A673 (cell line): ENCODE measurements around the gene KLF11.

Source experiments
- CTCF ChIP-seq: fragments of 300-800, 200-600 bp; sonication (generic); conservative IDR thresholded peaks from 2 replicates; pipeline ENCODE4 v1.5.1; 2017; ENCODE audit warnings: low read depth, mild to moderate bottlenecking, antibody characterized with exemption, low read length, moderate library complexity, mixed read lengths
- EZH2 ChIP-seq: fragments of 200-600 bp; sonication (generic); IDR thresholded peaks from 2 replicates; pipeline ENCODE4 v1.6.1; 2017; ENCODE audit warnings: borderline replicate concordance, low read depth, mild to moderate bottlenecking, mixed read lengths, antibody characterized with exemption, low read length; ENCODE audit not compliant: poor library complexity, severe bottlenecking

DNA sequence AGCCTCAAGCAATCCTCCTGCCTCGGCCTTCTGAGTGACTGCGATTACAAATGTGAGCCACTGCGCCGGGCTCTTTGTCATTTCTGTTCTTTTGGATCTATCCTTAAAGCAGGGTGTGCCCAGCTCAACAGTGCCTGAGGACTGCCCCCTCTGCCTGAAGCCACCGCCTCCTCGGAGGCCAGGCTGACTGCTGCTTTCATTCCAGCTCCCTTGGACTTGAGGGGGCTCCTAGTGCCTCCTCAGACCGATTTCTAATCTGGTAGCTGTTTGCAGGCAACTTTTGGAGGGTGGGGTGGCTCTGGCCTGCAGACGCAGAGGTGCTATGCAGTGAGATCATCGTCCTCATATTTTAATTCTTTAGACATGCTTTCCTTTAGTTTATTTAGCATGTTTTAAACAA lies 35.9 kb upstream of the KLF11 start:
- no peak for TF ChIP-seq CTCF
- TF ChIP-seq EZH2 = no peak
